Heart left ventricle (tissue), 13 donors: ENCODE results near the gene ITPRIPL1.

ENCODE experiments used
- POLR2A ChIP-seq, 2 donors: fragments of 450-650 bp; IDR thresholded peaks; one replicate each; pipeline ENCODE4 v1.6.1; 2017; ENCODE audit warnings: antibody characterized with exemption in 2 of 2, mild to moderate bottlenecking in 2 of 2, moderate library complexity in 2 of 2
- TF ChIP-seq, protein P1 (sequence below), 12 donors: fragments of 200-600 bp; sonication (generic) in 4 of 12; IDR thresholded peaks; one replicate each; pipeline versions ENCODE4 v1.5.0 to v1.8.0; 2018 to 2022; ENCODE audit warnings: antibody characterized with exemption in 12 of 12, mild to moderate bottlenecking in 5 of 12
- donor health status: ischemic (EF 13 %, LVEDD 7.1; RV severe dilation, severe dysfunction).
- donor health status: DM: no; HTN: yes; CAD: no.
- donor health status: DM: no; HTN: no; CAD: no.
- donor health status: ischemic (EF 25% LVEDD 6.9; RV normal size, moderate dysfunction).
- donor health status: ischemic (EF 25% LVEDD 5.7; RV mildly dilated, moderate dysfunction).
- donor health status: ischemic (EF 35%, LVEDD 5.7; RV mildly dilated, moderate dysfunction).
- donor health status: nonischemic (EF 11% LVEDD 7.7; RV severe dilation, severe dysfunction).
- donor health status: DM: yes; HTN: yes; CAD: no.
- donor health status: PGD.
- donor health status: ischemic (EF 29% LVEDD 5.4; RV normal size, mild dysfunction).
- donor health status: nonischemic (EF 23%, LVEDD 6.1; RV moderate dilation, normal function).

DNA sequence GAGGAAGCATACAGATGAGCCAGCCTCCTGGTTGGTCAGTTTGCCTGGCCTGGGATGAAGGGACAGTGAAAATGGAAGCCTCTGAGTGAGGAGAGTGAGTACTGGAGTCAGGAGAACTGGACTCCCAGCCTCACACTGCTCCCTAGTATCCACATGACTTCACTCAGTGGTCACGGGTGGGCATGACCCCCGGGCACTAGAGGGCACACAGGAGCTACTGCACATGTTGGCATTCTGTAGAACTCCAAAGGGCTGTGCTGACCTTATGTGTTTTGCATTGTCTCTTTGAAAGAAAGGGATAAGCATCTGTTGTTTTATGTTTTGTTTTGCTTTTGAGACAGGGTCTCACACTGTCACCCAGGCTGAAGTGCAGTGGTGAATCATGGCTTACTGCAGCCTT lies 34.2 kb downstream of the ITPRIPL1 start:
- no peak for TF ChIP-seq POLR2A (IDR thresholded peaks at IDR 0.05)
- TF ChIP-seq, protein P1, sequence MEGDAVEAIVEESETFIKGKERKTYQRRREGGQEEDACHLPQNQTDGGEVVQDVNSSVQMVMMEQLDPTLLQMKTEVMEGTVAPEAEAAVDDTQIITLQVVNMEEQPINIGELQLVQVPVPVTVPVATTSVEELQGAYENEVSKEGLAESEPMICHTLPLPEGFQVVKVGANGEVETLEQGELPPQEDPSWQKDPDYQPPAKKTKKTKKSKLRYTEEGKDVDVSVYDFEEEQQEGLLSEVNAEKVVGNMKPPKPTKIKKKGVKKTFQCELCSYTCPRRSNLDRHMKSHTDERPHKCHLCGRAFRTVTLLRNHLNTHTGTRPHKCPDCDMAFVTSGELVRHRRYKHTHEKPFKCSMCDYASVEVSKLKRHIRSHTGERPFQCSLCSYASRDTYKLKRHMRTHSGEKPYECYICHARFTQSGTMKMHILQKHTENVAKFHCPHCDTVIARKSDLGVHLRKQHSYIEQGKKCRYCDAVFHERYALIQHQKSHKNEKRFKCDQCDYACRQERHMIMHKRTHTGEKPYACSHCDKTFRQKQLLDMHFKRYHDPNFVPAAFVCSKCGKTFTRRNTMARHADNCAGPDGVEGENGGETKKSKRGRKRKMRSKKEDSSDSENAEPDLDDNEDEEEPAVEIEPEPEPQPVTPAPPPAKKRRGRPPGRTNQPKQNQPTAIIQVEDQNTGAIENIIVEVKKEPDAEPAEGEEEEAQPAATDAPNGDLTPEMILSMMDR (IDR thresholded peaks at IDR 0.05) = peak in 7 of 12 donors; percentile 15 to 49 (median 29)
